IPS DF 19.7 (cell line): ENCODE results near the gene FAM180A.
"Not testable (repeated sequence)": the region's sequence is repeated elsewhere in the genome, so short reads cannot be mapped to it uniquely, and the experiment has no call there.

ENCODE experiments used
- DNase-seq: peaks from one replicate; pipeline ENCODE4 v3.0.0-alpha.2; 2013; ENCODE audit warnings: low read depth, low spot score

The FAM180A gene

GRCh38 chr7:135748770-135749169 lies at the start of gene FAM180A:
TSS of gene FAM180A (minus strand) at chr7:135748813. CDS start at chr7:135748580, 233 bp downstream.
- no peak for DNase-seq

GRCh38 chr7:135798095-135798494 lies 49.5 kb upstream of the FAM180A start:
- no peak for DNase-seq

GRCh38 chr7:135795846-135796570 lies 47.4 kb upstream of the FAM180A start:
- DNase-seq: no peak

GRCh38 chr7:135793841-135794240 lies 45.2 kb upstream of the FAM180A start:
- DNase-seq: no peak

GRCh38 chr7:135792866-135793265 lies 44.3 kb upstream of the FAM180A start:
- DNase-seq: no peak

- DNase-seq: no peak
Measured at GRCh38 chr7:135792363-135792668, 43.7 kb upstream of the FAM180A start.

GRCh38 chr7:135791543-135792362 lies 43.1 kb upstream of the FAM180A start:
- no peak for DNase-seq

GRCh38 chr7:135790371-135790977 lies 41.9 kb upstream of the FAM180A start:
- DNase-seq: no peak

GRCh38 chr7:135789956-135790355 lies 41.3 kb upstream of the FAM180A start:
- DNase-seq: no peak

GRCh38 chr7:135789431-135789830 lies 40.8 kb upstream of the FAM180A start:
- DNase-seq: no peak

- no peak for DNase-seq
Measured at GRCh38 chr7:135786911-135787310, 38.3 kb upstream of the FAM180A start.

GRCh38 chr7:135785065-135785464 lies 36.5 kb upstream of the FAM180A start:
- no peak for DNase-seq

- no peak for DNase-seq
Measured at GRCh38 chr7:135784013-135784412, 35.4 kb upstream of the FAM180A start.

- no peak for DNase-seq
Measured at GRCh38 chr7:135782801-135783200, 34.2 kb upstream of the FAM180A start.

- no peak for DNase-seq
Measured at GRCh38 chr7:135782377-135782776, 33.8 kb upstream of the FAM180A start.

- DNase-seq: no peak
Measured at GRCh38 chr7:135777626-135778398, 29.2 kb upstream of the FAM180A start.

GRCh38 chr7:135775915-135776314 lies 27.3 kb upstream of the FAM180A start:
- not testable (repeated sequence) for DNase-seq

- DNase-seq: no peak
Measured at GRCh38 chr7:135775230-135775629, 26.6 kb upstream of the FAM180A start.

- DNase-seq: no peak
Measured at GRCh38 chr7:135774284-135774683, 25.7 kb upstream of the FAM180A start.

- DNase-seq: no peak
Measured at GRCh38 chr7:135773464-135773863, 24.9 kb upstream of the FAM180A start.

- DNase-seq: no peak
Measured at GRCh38 chr7:135772639-135773222, 24.1 kb upstream of the FAM180A start.
